NCI-H1417 treated with DMSO at 0.1 percent for 48 hours (cell line): ENCODE data around the gene MEN1.
A peak's percentile ranks its signal among the peaks of the same experiment; 100 is the strongest.

Source experiments
- DNase-seq: peaks from one replicate; lab custom pipeline; 2025; lab: John Stamatoyannopoulos, UW

MEN1 gene

GRCh38 chr11:64784813-64785581, 25.4 kb downstream of the MEN1 start:
- no peak for DNase-seq

GRCh38 chr11:64778473-64779298, 31.7 kb downstream of the MEN1 start, which contains the start of gene SF1:
Gene SF1 (minus strand): TSS chr11:64778542. CDS start chr11:64778392, 150 bp downstream.
- peak; percentile 99 for DNase-seq

DNA sequence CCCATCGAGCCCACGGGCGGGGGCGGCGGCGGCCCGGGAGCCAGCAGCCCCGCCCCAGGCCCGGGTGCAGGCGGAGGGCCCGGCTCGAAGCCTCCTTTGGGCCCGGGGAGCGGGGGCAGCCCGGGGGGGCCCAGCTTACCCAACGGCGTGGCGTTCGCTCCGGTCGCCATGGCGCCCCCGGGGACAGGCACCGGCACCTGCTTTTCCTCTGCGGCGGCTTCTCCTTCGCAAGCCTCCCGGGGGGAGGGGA, 32.2 kb downstream of the MEN1 start:
- DNase-seq: no peak

DNA sequence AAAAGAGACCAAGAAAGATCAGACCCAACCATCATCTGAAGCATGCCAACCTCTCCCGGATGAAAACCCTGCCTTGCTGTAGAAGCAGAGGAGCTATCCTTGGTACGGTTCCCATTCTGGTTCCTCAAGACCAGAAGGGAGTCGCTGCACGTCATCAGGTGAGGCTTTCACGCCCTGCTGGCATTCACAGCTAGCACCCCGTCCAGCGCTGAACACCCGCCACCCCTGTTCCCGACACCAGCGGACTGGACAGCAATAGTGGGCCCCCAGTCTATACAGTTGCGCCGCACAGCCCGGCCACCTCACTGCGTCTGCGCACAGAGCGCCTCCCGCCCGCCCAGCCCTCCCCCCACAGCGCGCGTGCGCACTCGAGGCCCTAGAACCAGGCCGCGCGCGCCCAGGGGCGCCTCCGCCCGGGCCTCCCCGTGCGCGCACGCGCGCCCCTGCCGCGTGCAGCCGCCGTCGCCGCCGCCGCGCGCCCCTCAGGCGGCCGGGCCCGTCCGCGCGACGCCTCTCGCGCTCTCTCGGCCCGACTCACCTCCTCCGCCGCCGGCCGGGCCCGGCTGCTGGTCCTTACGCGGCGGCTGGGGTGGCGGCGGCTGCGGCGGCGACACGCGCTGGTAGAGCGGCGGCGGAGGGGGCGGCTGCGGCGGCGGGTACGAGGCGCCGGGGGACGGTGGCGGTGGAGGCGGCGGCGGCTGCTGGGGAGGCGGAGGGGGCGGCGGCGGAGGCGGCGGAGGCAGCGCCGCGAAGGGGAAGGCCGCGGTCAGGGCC, 32.7 kb downstream of the MEN1 start:
- no peak for DNase-seq

GRCh38 chr11:64776875-64777274, 33.5 kb downstream of the MEN1 start:
- DNase-seq: no peak

GRCh38 chr11:64776425-64776824, 33.9 kb downstream of the MEN1 start:
- no peak for DNase-seq

- no peak for DNase-seq
Observed at GRCh38 chr11:64774144-64774543, 36.2 kb downstream of the MEN1 start.

GRCh38 chr11:64772303-64773018, 37.9 kb downstream of the MEN1 start:
- DNase-seq: no peak

DNA sequence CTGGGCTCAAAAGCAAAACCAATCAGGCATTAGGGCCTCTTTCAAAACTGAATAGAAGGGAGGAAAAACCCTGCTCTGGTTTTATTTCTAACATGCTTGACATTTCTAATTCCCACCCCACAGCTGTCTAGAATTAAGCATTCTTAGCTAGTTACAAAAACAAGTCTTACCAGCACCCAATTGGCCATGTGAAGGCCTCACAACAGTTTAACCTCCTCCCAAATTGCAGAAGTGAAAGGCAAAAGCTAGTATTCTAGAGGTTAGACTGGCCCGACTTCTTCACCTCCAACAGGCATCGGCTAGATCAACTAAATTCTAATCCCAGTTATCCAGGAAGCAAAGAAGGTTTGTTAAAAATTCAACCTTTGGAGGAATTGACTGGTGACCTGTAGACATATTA, 38.5 kb downstream of the MEN1 start:
- no peak for DNase-seq

DNA sequence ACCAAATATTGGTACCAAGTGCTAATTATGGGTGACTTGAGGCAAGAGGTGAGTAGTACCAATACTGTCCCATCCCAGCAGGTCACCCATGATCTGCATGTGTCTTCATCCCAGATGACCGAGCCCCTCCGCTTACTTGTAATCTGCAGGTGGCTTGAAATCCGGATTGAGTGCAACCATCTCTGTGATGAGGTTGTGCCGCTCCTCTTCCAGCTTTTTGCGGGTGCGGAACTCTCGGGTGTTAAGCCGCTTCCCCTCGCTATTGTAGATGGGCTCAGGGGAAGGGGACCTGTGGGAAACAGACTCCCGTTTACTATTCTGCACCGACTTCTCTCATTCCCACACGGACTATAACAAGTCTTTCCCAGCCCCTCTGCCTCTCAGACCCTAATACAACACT, 40.2 kb downstream of the MEN1 start:
- no peak for DNase-seq

GRCh38 chr11:64769283-64769682, 41.1 kb downstream of the MEN1 start:
- no peak for DNase-seq

GRCh38 chr11:64768300-64768694, 42.1 kb downstream of the MEN1 start:
- DNase-seq: no peak

DNA sequence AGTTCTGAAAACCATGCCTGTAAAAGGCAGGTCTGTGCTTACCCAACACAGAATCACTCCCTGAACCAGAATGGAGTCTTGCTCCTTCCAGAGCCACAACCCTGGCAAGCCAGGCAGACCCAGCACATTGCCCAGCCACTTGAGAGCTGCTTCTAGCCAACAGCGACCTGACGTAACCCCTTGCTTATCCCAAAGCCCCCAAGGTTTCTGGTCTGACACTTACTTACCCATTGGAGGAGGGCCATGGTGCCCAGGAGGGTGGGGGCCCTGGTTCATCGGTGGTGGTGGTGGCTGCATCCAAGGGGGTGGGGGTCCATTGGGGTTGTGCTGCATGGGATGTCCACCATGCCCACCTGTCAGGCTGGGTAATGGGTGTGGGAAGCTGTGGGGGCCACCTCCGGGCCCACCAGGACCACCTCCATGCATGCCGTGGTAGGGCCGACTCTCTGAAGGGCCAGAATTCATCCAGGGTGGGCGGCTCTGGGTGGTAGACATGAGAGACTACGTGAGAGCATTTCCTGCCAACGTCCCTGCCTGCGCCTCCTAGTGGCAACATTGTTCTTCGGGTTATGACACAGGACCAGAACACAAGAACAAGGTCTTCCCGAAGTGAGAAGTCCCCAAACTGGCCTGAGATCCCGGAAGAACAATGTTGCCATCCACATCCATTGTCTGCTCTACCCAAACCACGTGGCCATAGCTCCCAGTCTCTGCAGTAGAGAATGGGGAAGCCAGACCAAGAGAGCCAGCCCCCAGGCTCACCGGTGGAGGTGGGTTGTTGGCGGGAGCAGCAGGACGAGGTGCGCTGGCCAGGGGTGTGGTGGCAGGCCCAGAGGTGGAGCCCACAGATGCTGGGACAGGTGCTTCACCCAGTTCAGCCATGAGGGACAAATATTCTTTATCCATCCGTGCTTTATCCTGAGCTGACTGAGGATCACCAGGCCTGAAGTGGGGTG, 42.7 kb downstream of the MEN1 start:
- no peak for DNase-seq

DNA sequence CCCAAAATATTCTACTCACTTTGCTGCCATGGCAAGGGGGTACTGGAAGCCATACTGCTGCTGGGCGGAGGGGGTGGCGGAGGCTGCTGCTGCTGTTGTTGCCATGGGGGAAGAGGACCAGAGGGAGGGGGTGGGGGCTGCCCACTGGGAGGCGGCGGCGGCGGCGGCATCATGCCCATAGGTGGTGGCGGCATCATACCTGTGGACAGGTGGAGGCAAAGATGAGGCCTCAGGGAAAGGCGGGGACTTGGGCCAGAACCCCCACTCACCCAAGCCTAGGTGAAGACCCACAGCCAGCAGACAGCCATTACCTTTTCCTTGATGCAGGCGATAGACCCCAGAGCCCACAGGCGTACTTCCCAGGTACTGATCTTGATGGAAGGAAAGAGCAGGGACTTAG, 43.5 kb downstream of the MEN1 start:
- DNase-seq: no peak

- no peak for DNase-seq
Observed at GRCh38 chr11:64765851-64766665, 44.3 kb downstream of the MEN1 start.

DNA sequence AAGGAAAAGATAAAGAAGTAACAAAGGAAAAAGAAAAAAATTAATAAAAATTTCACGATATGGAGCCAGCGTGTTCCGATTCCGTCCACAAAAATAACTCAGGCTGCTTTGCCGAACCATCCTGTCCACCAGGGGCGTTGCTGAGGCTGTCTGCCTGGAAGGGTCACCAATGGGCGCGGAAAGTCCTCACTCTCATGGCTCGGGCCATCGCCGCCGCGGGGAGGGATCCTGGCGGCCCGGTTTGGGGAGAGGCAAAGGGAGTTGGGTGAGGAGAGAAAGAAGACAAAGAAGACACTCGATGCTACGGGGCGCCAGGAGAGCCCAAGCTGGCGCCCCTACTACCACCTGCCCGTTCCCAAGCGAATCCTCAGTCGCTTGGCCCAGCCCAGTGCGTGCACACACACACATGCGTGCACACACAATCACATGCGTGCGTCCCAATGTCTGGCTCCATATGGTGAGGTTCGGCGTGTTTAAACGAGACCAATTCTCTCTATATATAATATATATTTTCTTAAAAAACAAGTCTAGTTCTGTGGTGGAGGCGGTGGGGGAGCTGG, 45.0 kb downstream of the MEN1 start:
- DNase-seq: no peak

GRCh38 chr11:64764753-64765152, 45.6 kb downstream of the MEN1 start:
- DNase-seq: no peak

DNA sequence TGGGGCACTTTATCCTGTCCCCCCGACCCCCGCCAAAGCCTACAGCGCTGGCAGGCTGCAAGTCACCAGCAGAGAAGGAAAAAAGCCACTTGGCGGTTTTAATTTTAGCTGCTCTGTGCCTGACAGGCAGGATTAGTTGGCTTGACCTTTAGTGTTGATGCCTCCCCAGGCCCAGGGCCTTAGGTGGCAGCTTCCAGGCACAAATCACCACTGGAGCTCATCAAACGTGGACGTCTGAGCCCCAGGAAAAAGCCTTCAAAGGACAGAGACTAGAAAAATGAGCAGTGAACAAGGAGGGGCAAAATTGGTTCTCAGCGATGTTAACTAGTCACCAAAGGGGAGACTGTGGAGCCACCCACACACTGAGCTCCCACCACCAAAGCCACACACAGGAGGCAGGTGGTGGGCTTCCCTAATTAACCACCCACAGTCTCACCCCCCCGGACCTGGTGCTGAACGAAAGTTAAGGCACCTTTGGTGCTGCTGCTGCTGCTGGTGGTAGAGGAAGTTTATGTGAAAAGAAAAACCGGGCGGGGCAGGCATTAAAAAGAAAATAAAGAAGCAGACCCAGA, 46.2 kb downstream of the MEN1 start:
- no peak for DNase-seq

DNA sequence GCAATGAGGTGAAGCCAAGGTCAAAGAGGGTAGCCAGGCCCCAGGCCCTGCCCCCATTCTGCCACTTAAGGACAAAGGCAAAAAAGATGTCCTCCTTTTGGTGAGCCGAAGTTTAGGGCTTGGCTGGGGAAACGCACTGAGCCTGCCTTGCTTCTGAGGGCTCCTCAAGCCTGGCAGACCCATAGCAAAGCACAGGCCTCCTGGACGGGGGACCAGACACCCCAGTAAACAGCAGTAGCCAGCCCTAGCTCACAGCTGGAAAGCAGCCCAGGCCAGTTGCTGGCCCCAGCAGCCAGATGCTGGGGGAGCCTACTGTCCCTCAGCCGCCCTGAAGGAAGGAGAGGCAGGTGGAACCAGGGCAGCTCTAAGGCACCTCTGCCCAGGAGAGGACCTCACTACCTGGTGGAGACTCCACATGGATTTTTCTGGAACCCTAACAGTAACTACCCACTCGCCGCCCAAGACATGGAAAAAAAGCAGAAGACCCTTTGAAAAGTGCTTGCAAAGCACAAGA, 46.8 kb downstream of the MEN1 start:
- DNase-seq: no peak
